Aorta (tissue), 5 donors: ENCODE measurements around the gene RAP1GAP2. TPM values are rescaled to one million over a fixed set of nuclear protein-coding genes. Genes with fewer than 3 reads are reported as not detected.

Experiments used
- ATAC-seq: fragments of 200-7000 bp; cut with Tn5 transposase; one replicate; pipeline ENCODE4 v1.9.1; 2022; ENCODE audit warnings: moderate library complexity; ENCODE audit not compliant: low FRiP score
- DNase-seq, 2 donors: peaks; one replicate each; pipeline ENCODE4 v3.0.0-alpha.2; 2020
- H3K27ac ChIP-seq, 2 donors: one replicate each; pipeline ENCODE4 v1.5.1; 2013; ENCODE audit warnings: low read length in 2 of 2, mild to moderate bottlenecking in 2 of 2, moderate library complexity in 2 of 2, control low read depth in 1 of 2, inconsistent platforms in 1 of 2, low read depth in 1 of 2
- H3K27me3 ChIP-seq, 2 donors: one replicate each; pipeline ENCODE4 v1.6.1; 2013; ENCODE audit warnings: control low read depth in 1 of 2, low read length in 1 of 2, mild to moderate bottlenecking in 1 of 2, moderate library complexity in 1 of 2; ENCODE audit not compliant: insufficient read depth in 2 of 2, control insufficient read depth in 1 of 2
- H3K36me3 ChIP-seq, 2 donors: one replicate each; pipeline ENCODE4 v1.6.1; 2013; ENCODE audit warnings: control low read depth in 1 of 2, low read length in 1 of 2, mild to moderate bottlenecking in 1 of 2; ENCODE audit not compliant: insufficient read depth in 2 of 2, control insufficient read depth in 1 of 2
- H3K4me1 ChIP-seq, 2 donors: one replicate each; pipeline ENCODE4 v1.6.1; 2013; ENCODE audit warnings: low read length in 2 of 2, control low read depth in 1 of 2, mild to moderate bottlenecking in 1 of 2, moderate library complexity in 1 of 2; ENCODE audit not compliant: insufficient read depth in 2 of 2, control insufficient read depth in 1 of 2
- H3K4me3 ChIP-seq, 2 donors: one replicate each; pipeline ENCODE4 v1.5.1; 2013; ENCODE audit warnings: low read length in 2 of 2, control low read depth in 1 of 2, mild to moderate bottlenecking in 1 of 2
- H3K9me3 ChIP-seq: one replicate; pipeline ENCODE4 v1.6.1; 2013; ENCODE audit warnings: mild to moderate bottlenecking, low read length; ENCODE audit not compliant: control insufficient read depth
- WGBS, 2 donors: extraction: QIAGEN DNeasy Blood & Tissue Kit; methylation state at CpG; one replicate each; pipeline ENCODE4 v1.1.7; 2013; 5-methylcytosine and 5-hydroxymethylcytosine counted together
- intact Hi-C, 2 donors: fragments of 100-400 bp; cut with DNase I; formaldehyde crosslinking; loops; one replicate each; pipeline versions ENCODE4 v1.14.2 to v1.15.0; 2022
- polyA plus RNA-seq, 2 donors: library from polyadenylated mRNA; stranded (reverse); fragments of 200-250 nt; gene quantifications; one replicate each; pipeline ENCODE4 v1.2.3, GENCODE V29; 2013
- total RNA-seq, 2 donors: library from RNA; stranded (reverse); fragmentation: NEBNext Ultra II Directional; extraction: Animal tissue kit (Norgen Biotek cat#: 25700); gene quantifications; one replicate each; pipeline ENCODE4 v1.2.1, GENCODE V29; 2021
- donor health status: healthy with polysubstance abuse.
- donor health status: Bipolar disorder and iron deficiency.
- donor health status: DM: no; HTN: no; CAD: no.
- donor health status: DM: no; HTN: no; CAD: no.
- donor health status: DM: yes; HTN: yes; CAD: no.

The RAP1GAP2 gene
- total and polyA plus RNA-seq, 4 donors = 2.0 to 7.7 (median 4.2) TPM

- DNase-seq (no peak), ATAC-seq (no peak)
- Histone ChIP-seq H3K27ac (no peak overlapping the region), H3K9me3 (no peaks in the 10 kb centered on the region), H3K4me3 (no peak overlapping the region), H3K4me1 (no peaks in the 10 kb centered on the region), H3K36me3 (no peaks in the 10 kb centered on the region), H3K27me3 (no peaks in the 10 kb centered on the region)
- intact Hi-C loops = no loop called here
- WGBS, 2 donors = 67 to 73% methylated on average over 15 of the region's 15 CpGs
Measured at GRCh38 chr17:2797226-2797625, 988 bp downstream of the RAP1GAP2 start.

- Histone ChIP-seq H3K27ac (no peak overlapping the region), H3K4me1 (no peaks in the 10 kb centered on the region), H3K4me3 (no peak overlapping the region), H3K27me3 (no peaks in the 10 kb centered on the region), H3K36me3 (no peaks in the 10 kb centered on the region), H3K9me3 (no peaks in the 10 kb centered on the region)
- ATAC-seq (no peak), DNase-seq (no peak)
- intact Hi-C loops = no loop called here
- WGBS, 2 donors = 29 to 30% methylated on average over 11 of the region's 11 CpGs
Measured at GRCh38 chr17:2797637-2798036, 1.4 kb downstream of the RAP1GAP2 start.

- Histone ChIP-seq H3K4me1 (no peaks in the 10 kb centered on the region), H3K27me3 (no peaks in the 10 kb centered on the region), H3K9me3 (no peaks in the 10 kb centered on the region), H3K36me3 (no peaks in the 10 kb centered on the region), H3K4me3 (no peak overlapping the region), H3K27ac (no peak overlapping the region)
- WGBS, 2 donors = 77 to 86% methylated on average over 11 of the region's 11 CpGs
- ATAC-seq (no peak), DNase-seq (no peak)
- intact Hi-C loops = no loop called here
Measured at GRCh38 chr17:2798188-2798587, 1.9 kb downstream of the RAP1GAP2 start.

GRCh38 chr17:2798678-2799077 is 2.4 kb downstream of the RAP1GAP2 start:
- ATAC-seq (no peak), DNase-seq (no peak)
- H3K9me3 ChIP-seq = no peaks in the 10 kb centered on the region
- no peaks in the 10 kb centered on the region for H3K36me3 ChIP-seq
- H3K27me3 ChIP-seq = no peaks in the 10 kb centered on the region
- WGBS, 2 donors = 27 to 53% methylated on average over 11 of the region's 11 CpGs
- no peak overlapping the region for H3K4me3 ChIP-seq
- intact Hi-C loops = no loop called here
- H3K4me1 ChIP-seq = no peaks in the 10 kb centered on the region
- no peak overlapping the region for H3K27ac ChIP-seq

- intact Hi-C loops = no loop called here
- no peak overlapping the region for H3K4me3 ChIP-seq
- no peak overlapping the region for H3K27ac ChIP-seq
- no peaks in the 10 kb centered on the region for H3K36me3 ChIP-seq
- DNase-seq = no peak
- H3K27me3 ChIP-seq = no peaks in the 10 kb centered on the region
- 63 to 72% methylated on average over 7 of the region's 7 CpGs for WGBS, 2 donors
- no peaks in the 10 kb centered on the region for H3K4me1 ChIP-seq
- ATAC-seq = no peak
- H3K9me3 ChIP-seq = no peaks in the 10 kb centered on the region
Measured at GRCh38 chr17:2799653-2800052, 3.4 kb downstream of the RAP1GAP2 start.

GRCh38 chr17:2800367-2800766 is 4.1 kb downstream of the RAP1GAP2 start:
- WGBS, 2 donors = 68 to 74% methylated on average over 11 of the region's 11 CpGs
- H3K4me3 ChIP-seq = no peak overlapping the region
- H3K4me1 ChIP-seq = no peaks in the 10 kb centered on the region
- no peaks in the 10 kb centered on the region for H3K27me3 ChIP-seq
- no peaks in the 10 kb centered on the region for H3K9me3 ChIP-seq
- DNase-seq (no peak), ATAC-seq (no peak)
- no peak overlapping the region for H3K27ac ChIP-seq
- H3K36me3 ChIP-seq = no peaks in the 10 kb centered on the region
- intact Hi-C loops = no loop called here

- Histone ChIP-seq H3K4me3 (no peak overlapping the region), H3K27ac (no peak overlapping the region), H3K4me1 (no peaks in the 10 kb centered on the region), H3K9me3 (no peaks in the 10 kb centered on the region), H3K27me3 (no peaks in the 10 kb centered on the region), H3K36me3 (no peaks in the 10 kb centered on the region)
- intact Hi-C loops = no loop called here
- ATAC-seq (no peak), DNase-seq (no peak)
- 41 to 46% methylated on average over 6 of the region's 6 CpGs for whole genome bisulfite sequencing, 2 donors
Measured at GRCh38 chr17:2801841-2802240, 5.6 kb downstream of the RAP1GAP2 start.

- DNase-seq = no peak
- ATAC-seq = no peak
- intact Hi-C loops = no loop called here
Measured at GRCh38 chr17:2802574-2802973, 6.3 kb downstream of the RAP1GAP2 start.

GRCh38 chr17:2803386-2803785 is 7.1 kb downstream of the RAP1GAP2 start:
- WGBS, 2 donors = 89% methylated on average over 14 of the region's 14 CpGs
- Histone ChIP-seq H3K4me3 (no peak overlapping the region), H3K36me3 (no peaks in the 10 kb centered on the region), H3K27me3 (no peaks in the 10 kb centered on the region), H3K9me3 (no peaks in the 10 kb centered on the region), H3K4me1 (no peaks in the 10 kb centered on the region), H3K27ac (no peak overlapping the region)
- DNase-seq (no peak), ATAC-seq (no peak)
- intact Hi-C loops = no loop called here

More at GRCh38 chr17:2802574-2802973, 6.3 kb downstream of the RAP1GAP2 start:
- no peak overlapping the region for H3K4me3 ChIP-seq
- no peak overlapping the region for H3K27ac ChIP-seq
- H3K27me3 ChIP-seq = no peaks in the 10 kb centered on the region
- H3K4me1 ChIP-seq = no peaks in the 10 kb centered on the region
- WGBS, 2 donors = 90 to 95% methylated on average over 8 of the region's 8 CpGs
- H3K9me3 ChIP-seq = no peaks in the 10 kb centered on the region
- no peaks in the 10 kb centered on the region for H3K36me3 ChIP-seq
